Transverse colon (tissue), 4 donors: ENCODE data around the gene ITGB6.

Source experiments
- EP300 ChIP-seq: sonication (generic); formaldehyde crosslinking; IDR thresholded peaks from one replicate; pipeline ENCODE4 v1.6.1; 2017; ENCODE audit warnings: antibody characterized with exemption, low read depth
- POLR2AphosphoS5 ChIP-seq, 3 donors: sonication (generic); formaldehyde crosslinking; IDR thresholded peaks; one replicate each; pipeline ENCODE4 v1.6.1; 2016; ENCODE audit warnings: antibody characterized with exemption in 3 of 3
- TF ChIP-seq, protein P1 (sequence below), 5 experiments: fragments of 200-600 bp in 3 of 5; fragments of 450-650 bp in 2 of 5; sonication (generic) in 3 of 5; IDR thresholded peaks; 1 replicate in 2 of 5; 2 replicates in 3 of 5; pipeline ENCODE4 v1.5.1; 2016 to 2017; ENCODE audit warnings: antibody characterized with exemption in 5 of 5, inconsistent platforms in 3 of 5, mild to moderate bottlenecking in 2 of 5, moderate library complexity in 1 of 5

DNA sequence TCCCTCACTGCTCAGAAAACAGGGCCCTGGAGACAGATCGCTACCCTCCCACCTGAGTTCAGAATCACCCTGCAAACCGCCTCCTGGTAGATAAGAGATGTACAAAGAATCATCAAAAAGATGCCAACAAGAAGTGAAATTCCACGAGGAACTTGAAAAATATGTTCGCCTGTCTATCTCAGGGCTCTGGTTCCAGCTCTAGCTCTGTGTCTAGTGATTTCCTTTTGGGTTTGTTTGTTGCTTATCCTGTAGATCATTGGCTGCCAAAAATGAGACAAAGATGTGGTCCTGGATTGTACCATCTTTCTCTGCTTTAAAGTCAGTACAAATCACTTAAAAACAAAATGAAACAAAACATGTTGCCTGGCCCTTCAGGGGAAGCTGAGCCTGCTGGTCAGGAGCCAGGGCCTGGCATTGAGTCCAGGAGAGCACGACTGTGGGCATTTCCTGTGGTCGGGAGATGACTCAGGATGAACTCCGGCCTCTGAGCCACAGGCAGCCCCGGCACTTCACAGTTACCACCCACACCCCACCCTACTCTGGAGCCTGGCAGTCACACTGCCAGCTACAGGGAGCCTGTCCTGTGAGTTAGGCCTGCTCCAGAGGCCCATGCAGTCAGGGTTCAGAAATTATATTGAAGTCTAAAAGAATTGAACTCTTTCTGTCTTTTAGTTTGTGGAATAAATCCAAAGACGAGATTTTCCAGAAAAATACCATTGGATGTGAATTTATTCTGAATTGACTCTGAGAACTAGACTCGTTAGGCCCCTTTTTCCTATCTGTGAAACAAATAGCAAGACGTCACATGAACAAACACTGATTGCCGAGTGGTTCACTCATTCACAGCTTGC, 8.0 kb upstream of the ITGB6 start:
- TF ChIP-seq, protein P1, sequence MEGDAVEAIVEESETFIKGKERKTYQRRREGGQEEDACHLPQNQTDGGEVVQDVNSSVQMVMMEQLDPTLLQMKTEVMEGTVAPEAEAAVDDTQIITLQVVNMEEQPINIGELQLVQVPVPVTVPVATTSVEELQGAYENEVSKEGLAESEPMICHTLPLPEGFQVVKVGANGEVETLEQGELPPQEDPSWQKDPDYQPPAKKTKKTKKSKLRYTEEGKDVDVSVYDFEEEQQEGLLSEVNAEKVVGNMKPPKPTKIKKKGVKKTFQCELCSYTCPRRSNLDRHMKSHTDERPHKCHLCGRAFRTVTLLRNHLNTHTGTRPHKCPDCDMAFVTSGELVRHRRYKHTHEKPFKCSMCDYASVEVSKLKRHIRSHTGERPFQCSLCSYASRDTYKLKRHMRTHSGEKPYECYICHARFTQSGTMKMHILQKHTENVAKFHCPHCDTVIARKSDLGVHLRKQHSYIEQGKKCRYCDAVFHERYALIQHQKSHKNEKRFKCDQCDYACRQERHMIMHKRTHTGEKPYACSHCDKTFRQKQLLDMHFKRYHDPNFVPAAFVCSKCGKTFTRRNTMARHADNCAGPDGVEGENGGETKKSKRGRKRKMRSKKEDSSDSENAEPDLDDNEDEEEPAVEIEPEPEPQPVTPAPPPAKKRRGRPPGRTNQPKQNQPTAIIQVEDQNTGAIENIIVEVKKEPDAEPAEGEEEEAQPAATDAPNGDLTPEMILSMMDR (IDR thresholded peaks at IDR 0.05), result no peak
- TF ChIP-seq EP300 (no peak), POLR2AphosphoS5 (IDR thresholded peaks at IDR 0.05) (peak; percentile 34 to 72 (median 62))
